WTC11 (cell line): ENCODE measurements around the gene ELL3. TPM values are rescaled to one million over a fixed set of nuclear protein-coding genes. Genes with fewer than 3 reads are reported as not detected.
A peak's percentile ranks its signal among the peaks of the same experiment; 100 is the strongest.
"Not testable (repeated sequence)": the region's sequence is repeated elsewhere in the genome, so short reads cannot be mapped to it uniquely, and the experiment has no call there.

Experiments
- ATAC-seq: fragments of 200-7000 bp; cut with Tn5 transposase; 2 replicates; pipeline ENCODE4 v1.10.0; 2021; ENCODE audit warnings: mild to moderate bottlenecking, moderate library complexity
- CTCF ChIA-PET: fragments of 300-600 bp; sonication (Branson Sonifier 250); formaldehyde crosslinking; loops from one replicate; lab custom pipeline; 2021; ENCODE audit warnings: antibody characterized with exemption; lab: Charles Lee
- POLR2A ChIA-PET: fragments of 350-600 bp; sonication (Branson Sonifier 250); formaldehyde crosslinking; loops from one replicate; lab custom pipeline; 2021; ENCODE audit warnings: antibody characterized with exemption; lab: Charles Lee
- DNase-seq: peaks from one replicate; pipeline ENCODE4 v3.0.0; 2021; ENCODE audit warnings: low spot score
- H3K27ac Mint-ChIP-seq: 2 replicates; pipeline ENCODE4 v1.8.0; 2021; ENCODE audit warnings: mixed read lengths
- H3K27me3 Mint-ChIP-seq: 2 replicates; pipeline ENCODE4 v1.8.0; 2021; ENCODE audit warnings: low read depth, mild to moderate bottlenecking, moderate library complexity, mixed read lengths
- H3K36me3 Mint-ChIP-seq: 2 replicates; pipeline ENCODE4 v1.8.0; 2021; ENCODE audit warnings: mixed read lengths
- H3K4me1 Mint-ChIP-seq: 2 replicates; pipeline ENCODE4 v1.8.0; 2022; ENCODE audit warnings: mixed read lengths
- H3K4me3 Mint-ChIP-seq: 2 replicates; pipeline ENCODE4 v1.8.0; 2021; ENCODE audit warnings: mild to moderate bottlenecking, moderate library complexity, mixed read lengths
- H3K9me3 Mint-ChIP-seq: 2 replicates; pipeline ENCODE4 v1.8.0; 2021; ENCODE audit warnings: mixed read lengths
- CBFB ChIP-seq: sonication (generic); formaldehyde crosslinking; IDR thresholded peaks from 2 replicates; pipeline ENCODE4 v1.8.1; 2022; ENCODE audit warnings: mild to moderate bottlenecking, low read depth, missing genetic modification reagents
- CDX4 ChIP-seq: fragments of 250-450 bp; sonication (Bioruptor Pico); IDR thresholded peaks from 2 replicates; pipeline ENCODE4 v1.9.0; 2021; ENCODE audit warnings: moderate library complexity, mild to moderate bottlenecking, inconsistent platforms, borderline replicate concordance
- E2F4 ChIP-seq: sonication (generic); formaldehyde crosslinking; IDR thresholded peaks from 2 replicates; pipeline ENCODE4 v1.8.1; 2022; ENCODE audit warnings: low read depth, mild to moderate bottlenecking, moderate library complexity, missing genetic modification reagents, borderline replicate concordance
- ETV6 ChIP-seq: sonication (generic); formaldehyde crosslinking; IDR thresholded peaks from 2 replicates; pipeline ENCODE4 v1.8.1; 2022; ENCODE audit warnings: mild to moderate bottlenecking, missing genetic modification reagents
- FOXJ3 ChIP-seq: sonication (generic); formaldehyde crosslinking; IDR thresholded peaks from 2 replicates; pipeline ENCODE4 v1.9.0; 2021; ENCODE audit warnings: missing genetic modification reagents, mild to moderate bottlenecking, borderline replicate concordance
- FOXP1 ChIP-seq: sonication (generic); formaldehyde crosslinking; IDR thresholded peaks from 2 replicates; pipeline ENCODE4 v1.8.0; 2022; ENCODE audit warnings: missing genetic modification reagents, mild to moderate bottlenecking, moderate library complexity, borderline replicate concordance
- GABPB1 ChIP-seq: sonication (generic); formaldehyde crosslinking; IDR thresholded peaks from 2 replicates; pipeline ENCODE4 v1.8.1; 2023; ENCODE audit warnings: mild to moderate bottlenecking, missing genetic modification reagents
- GRHL2 ChIP-seq: fragments of 250-450 bp; sonication (Bioruptor Pico); IDR thresholded peaks from 2 replicates; pipeline ENCODE4 v1.8.0; 2022; ENCODE audit warnings: mild to moderate bottlenecking, moderate library complexity; ENCODE audit not compliant: insufficient replicate concordance, severe bottlenecking
- GTF2I ChIP-seq: fragments of 250-450 bp; sonication (Bioruptor Pico); conservative IDR thresholded peaks from 2 replicates; pipeline ENCODE4 v1.4.0; 2021; ENCODE audit warnings: mild to moderate bottlenecking
- IRF2 ChIP-seq: sonication (generic); formaldehyde crosslinking; IDR thresholded peaks from 2 replicates; pipeline ENCODE4 v1.8.0; 2022; ENCODE audit warnings: low read depth, missing genetic modification reagents, borderline replicate concordance
- JAZF1 ChIP-seq: fragments of 250-450 bp; sonication (Bioruptor Pico); IDR thresholded peaks from 2 replicates; pipeline ENCODE4 v1.9.0; 2021; ENCODE audit warnings: moderate library complexity, mild to moderate bottlenecking, inconsistent platforms
- JUN ChIP-seq: sonication (generic); formaldehyde crosslinking; IDR thresholded peaks from 2 replicates; pipeline ENCODE4 v1.8.0; 2023; ENCODE audit warnings: mild to moderate bottlenecking, missing genetic modification reagents
- MLX ChIP-seq: sonication (generic); formaldehyde crosslinking; IDR thresholded peaks from 2 replicates; pipeline ENCODE4 v1.8.1; 2023; ENCODE audit warnings: mild to moderate bottlenecking, missing genetic modification reagents, moderate library complexity
- NFYB ChIP-seq: sonication (generic); formaldehyde crosslinking; conservative IDR thresholded peaks from 2 replicates; pipeline ENCODE4 v1.8.0; 2022; ENCODE audit warnings: low read depth, missing genetic modification reagents
- OVOL2 ChIP-seq: fragments of 250-450 bp; sonication (Bioruptor Pico); IDR thresholded peaks from 2 replicates; pipeline ENCODE4 v1.9.0; 2021; ENCODE audit warnings: mild to moderate bottlenecking, borderline replicate concordance
- RELA ChIP-seq: sonication (generic); formaldehyde crosslinking; IDR thresholded peaks from 2 replicates; pipeline ENCODE4 v1.8.1; 2022; ENCODE audit warnings: missing genetic modification reagents, mild to moderate bottlenecking, borderline replicate concordance
- SMAD3 ChIP-seq: sonication (generic); formaldehyde crosslinking; IDR thresholded peaks from 2 replicates; pipeline ENCODE4 v1.8.0; 2022; ENCODE audit warnings: missing genetic modification reagents, mild to moderate bottlenecking, borderline replicate concordance
- SP1 ChIP-seq: sonication (generic); formaldehyde crosslinking; conservative IDR thresholded peaks from 2 replicates; pipeline ENCODE4 v1.8.1; 2022; ENCODE audit warnings: missing genetic modification reagents
- TCF7 ChIP-seq: sonication (generic); formaldehyde crosslinking; IDR thresholded peaks from 2 replicates; pipeline ENCODE4 v1.8.0; 2022; ENCODE audit warnings: mild to moderate bottlenecking, low read depth, missing genetic modification reagents, moderate library complexity
- TEAD1 ChIP-seq: sonication (generic); formaldehyde crosslinking; IDR thresholded peaks from 2 replicates; pipeline ENCODE4 v1.8.0; 2022; ENCODE audit warnings: mild to moderate bottlenecking, missing genetic modification reagents
- ZBTB43 ChIP-seq: sonication (generic); formaldehyde crosslinking; IDR thresholded peaks from 2 replicates; pipeline ENCODE4 v1.8.1; 2023; ENCODE audit warnings: mild to moderate bottlenecking, missing genetic modification reagents
- ZNF138 ChIP-seq: sonication (generic); formaldehyde crosslinking; conservative IDR thresholded peaks from 2 replicates; pipeline ENCODE4 v1.8.1; 2022; ENCODE audit warnings: mild to moderate bottlenecking, moderate library complexity, missing genetic modification reagents
- ZNF263 ChIP-seq: sonication (generic); formaldehyde crosslinking; IDR thresholded peaks from 2 replicates; pipeline ENCODE4 v1.8.1; 2022; ENCODE audit warnings: low read depth, mild to moderate bottlenecking, moderate library complexity, missing genetic modification reagents
- total RNA-seq: library from RNA; stranded (reverse); gene quantifications from 3 replicates; pipeline ENCODE4 v1.2.3, GENCODE V29; 2021

Gene ELL3
- total RNA-seq, 1 experiment from 2014 or later = 8.8 TPM

GRCh38 chr15:43749690-43750345 is 26.9 kb downstream of the ELL3 start:
- Mint-ChIP-seq H3K27ac (peak overlapping the region; percentile 27; the same call in 1 of the 2 replicates), H3K9me3 (no peaks in the 10 kb centered on the region), H3K4me1 (peaks cover 24% of the 10 kb centered on the region), H3K4me3 (no peak overlapping the region), H3K36me3 (peaks cover 38% of the 10 kb centered on the region), H3K27me3 (no peaks in the 10 kb centered on the region)
- no peak for DNase-seq
- ATAC-seq = no peak
- CTCF ChIA-PET = interaction anchor here (0.9 to 1.0 kb wide), 2 partner anchors 22 to 26 kb away, joined by 3 to 4 read pairs; no protein-coding TSS in a partner anchor
- POLR2A ChIA-PET = interaction anchor here (0.6 to 0.7 kb wide), 4 partner anchors 9 to 345 kb away, joined by 3 to 5 read pairs (median 4); partner anchors contain the start of gene ELL3
- TF ChIP-seq FOXJ3 (CRISPR knock-in tag) (no peak), CDX4 (CRISPR knock-in tag) (no peak), OVOL2 (CRISPR knock-in tag) (no peak), IRF2 (CRISPR knock-in tag) (no peak), JAZF1 (CRISPR knock-in tag) (no peak), ETV6 (no peak), TCF7 (CRISPR knock-in tag) (no peak), GRHL2 (no peak)

GRCh38 chr15:43748376-43748775 is 28.4 kb downstream of the ELL3 start:
- TF ChIP-seq TEAD1 (CRISPR knock-in tag) (no peak), GTF2I (CRISPR knock-in tag) (no peak), OVOL2 (CRISPR knock-in tag) (no peak), NFYB (CRISPR knock-in tag) (no peak)
- peaks cover 27% of the 10 kb centered on the region for H3K36me3 Mint-ChIP-seq
- peaks cover 33% of the 10 kb centered on the region for H3K4me1 Mint-ChIP-seq
- ATAC-seq (no peak), DNase-seq (no peak)
- no peaks in the 10 kb centered on the region for H3K27me3 Mint-ChIP-seq
- CTCF ChIA-PET = no interaction called here
- H3K27ac Mint-ChIP-seq = no peak overlapping the region
- POLR2A ChIA-PET = no interaction called here
- H3K4me3 Mint-ChIP-seq = peak overlapping the region; percentile 96
- H3K9me3 Mint-ChIP-seq = no peaks in the 10 kb centered on the region

- Mint-ChIP-seq H3K4me1 (peaks cover 33% of the 10 kb centered on the region), H3K27ac (peak overlapping the region; percentile 99), H3K36me3 (peaks cover 17% of the 10 kb centered on the region), H3K4me3 (peak overlapping the region; percentile 96)
- H3K27me3 Mint-ChIP-seq, CTCF ChIA-PET, H3K9me3 Mint-ChIP-seq, POLR2A ChIA-PET, DNase-seq, ATAC-seq: not testable (repeated sequence)
These were observed 29.9 kb downstream of the ELL3 start for GRCh38 chr15:43746903-43747309.

- Mint-ChIP-seq H3K27ac (peak within 1 kb of the TSS; percentile 99), H3K4me3 (peak within 1 kb of the TSS; percentile 96), H3K36me3 (peaks cover 13% of the 10 kb centered on the region), H3K4me1 (peaks cover 33% of the 10 kb centered on the region)
- ChIA-PET CTCF (interaction anchor here (1.2 kb wide), 1 partner anchor 235 kb away, joined by 3 read pairs; no protein-coding TSS in a partner anchor), POLR2A (interaction anchor here (1.3 kb wide), 1 partner anchor 9 kb away, joined by 4 read pairs; no protein-coding TSS in a partner anchor)
- not testable (repeated sequence) for H3K9me3 Mint-ChIP-seq, H3K27me3 Mint-ChIP-seq
- DNase-seq (peak; percentile 97), ATAC-seq (peak; percentile 94)
- 0 out of 2 replicates have a peak, but pooled peaks have one; percentile 58 for TF ChIP-seq MLX (CRISPR knock-in tag)
- peak; percentile 86; the same call in 1 of the 2 replicates for TF ChIP-seq RELA (CRISPR knock-in tag)
- peak; percentile 83; the same call in 1 of the 2 replicates for TF ChIP-seq CBFB (CRISPR knock-in tag)
- TF ChIP-seq ZNF138 (CRISPR knock-in tag) = 0 out of 2 replicates have a peak, but pooled peaks have one; percentile 4
- 0 out of 2 replicates have a peak, but pooled peaks have one; percentile 92 for TF ChIP-seq ZBTB43 (CRISPR knock-in tag)
- TF ChIP-seq GABPB1 (CRISPR knock-in tag) = peak; percentile 79
- TF ChIP-seq SP1 (CRISPR knock-in tag) = peak; percentile 96
- TF ChIP-seq TEAD1 (CRISPR knock-in tag) = peak; percentile 89; the same call in 1 of the 2 replicates
- peak; percentile 45; the same call in 1 of the 2 replicates for TF ChIP-seq ZNF263 (CRISPR knock-in tag)
- peak; percentile 83; the same call in 1 of the 2 replicates for TF ChIP-seq JUN (CRISPR knock-in tag)
- peak; percentile 77; the same call in 1 of the 2 replicates for TF ChIP-seq SMAD3 (CRISPR knock-in tag)
- TF ChIP-seq E2F4 (CRISPR knock-in tag) = peak; percentile 78; the same call in 1 of the 2 replicates
- TF ChIP-seq FOXP1 (CRISPR knock-in tag) = peak; percentile 88
These were observed 30.4 kb downstream of the ELL3 start, which contains the start of gene PDIA3 for GRCh38 chr15:43746245-43746902. Gene PDIA3 (plus strand): TSS chr15:43746438. CDS start chr15:43746540, 102 bp downstream.
